GM18951 (cell line): ENCODE measurements around the gene FN3K.
"Not testable (repeated sequence)": the region's sequence is repeated elsewhere in the genome, so short reads cannot be mapped to it uniquely, and the experiment has no call there.

Experiments used
- POLR2A ChIP-seq: IDR thresholded peaks from 4 replicates; pipeline ENCODE4 v1.6.1; 2011; ENCODE audit warnings: mild to moderate bottlenecking; ENCODE audit not compliant: insufficient read length, insufficient read depth; ENCODE audit errors: extremely low read depth
- in situ Hi-C: fragments of 300-500 bp; cut with MboI; formaldehyde crosslinking; loops from one replicate; pipeline ENCODE4 v1.12.0; 2022; ENCODE audit warnings: low sequenced_read_pairs, mixed read lengths, inconsistent platforms; ENCODE audit not compliant: unreplicated experiment

The FN3K gene

GRCh38 chr17:82732118-82732743 is 3.2 kb upstream of the FN3K start:
- no peak for TF ChIP-seq POLR2A
- in situ Hi-C loops: no loop called here

GRCh38 chr17:82736511-82737185 is 1.2 kb downstream of the FN3K start:
- no peak for TF ChIP-seq POLR2A
- in situ Hi-C loops: no loop called here

- in situ Hi-C loops: no loop called here
Measured at GRCh38 chr17:82737967-82738877, 2.8 kb downstream of the FN3K start.

GRCh38 chr17:82740906-82741759 is 5.7 kb downstream of the FN3K start:
- TF ChIP-seq POLR2A: no peak
- in situ Hi-C loops: no loop called here

More at GRCh38 chr17:82737967-82738877, 2.8 kb downstream of the FN3K start:
- TF ChIP-seq POLR2A: no peak

GRCh38 chr17:82743344-82744219 is 8.2 kb downstream of the FN3K start:
- TF ChIP-seq POLR2A: no peak
- in situ Hi-C loops: no loop called here

- in situ Hi-C loops: not testable (repeated sequence)
Measured at GRCh38 chr17:82744736-82745135, 9.3 kb downstream of the FN3K start.

GRCh38 chr17:82745524-82745923 is 10.1 kb downstream of the FN3K start:
- in situ Hi-C loops: no loop called here
- TF ChIP-seq POLR2A: no peak

- TF ChIP-seq POLR2A: no peak
- in situ Hi-C loops: no loop called here
Measured at GRCh38 chr17:82748756-82749155, 13.3 kb downstream of the FN3K start.

- in situ Hi-C loops: no loop called here
- no peak for TF ChIP-seq POLR2A
Measured at GRCh38 chr17:82750241-82750908, 15.0 kb downstream of the FN3K start.

- TF ChIP-seq POLR2A: no peak
- in situ Hi-C loops: no loop called here
Measured at GRCh38 chr17:82751171-82751570, 15.8 kb downstream of the FN3K start.

GRCh38 chr17:82751571-82752370 is 16.4 kb downstream of the FN3K start, which contains the start of gene TBCD:
TBCD (plus strand) TSS chr17:82752065; CDS start chr17:82752194, 129 bp downstream.
- in situ Hi-C loops: no loop called here
- peak; percentile 53 for TF ChIP-seq POLR2A
